Transverse colon (tissue), 4 donors: ENCODE results near the gene C20orf202. TPM values are rescaled to one million over a fixed set of nuclear protein-coding genes. Genes with fewer than 3 reads are reported as not detected.
"Not testable (repeated sequence)": the region's sequence is repeated elsewhere in the genome, so short reads cannot be mapped to it uniquely, and the experiment has no call there.

ENCODE experiments used
- DNase-seq: peaks from one replicate; pipeline ENCODE4 v3.0.0-alpha.2; 2019
- H3K27ac ChIP-seq, 4 donors: fragments of 200-600 bp; sonication (generic); 2 replicates each; pipeline ENCODE4 v1.5.1; 2016 to 2018; ENCODE audit warnings: inconsistent platforms in 4 of 4
- H3K27me3 ChIP-seq: fragments of 200-600 bp; sonication (generic); 2 replicates; pipeline ENCODE4 v1.5.1; 2017; ENCODE audit warnings: inconsistent platforms
- H3K36me3 ChIP-seq, 4 donors: fragments of 200-600 bp; sonication (generic); 2 replicates each; pipeline ENCODE4 v1.5.1; 2017 to 2019; ENCODE audit warnings: inconsistent platforms in 4 of 4
- H3K4me1 ChIP-seq, 4 donors: fragments of 200-600 bp; sonication (generic); 2 replicates each; pipeline ENCODE4 v1.5.1; 2017 to 2020; ENCODE audit warnings: inconsistent platforms in 4 of 4
- H3K4me3 ChIP-seq, 4 donors: fragments of 200-600 bp; sonication (generic); 1 replicate in 1 of 4; 2 replicates in 3 of 4; pipeline versions ENCODE4 v1.5.1 to v1.6.1; 2017 to 2019; ENCODE audit warnings: inconsistent platforms in 4 of 4
- H3K9me3 ChIP-seq, 2 donors: fragments of 200-600 bp; sonication (generic); 2 replicates each; pipeline ENCODE4 v1.5.1; 2017 to 2019; ENCODE audit warnings: inconsistent platforms in 2 of 2
- CTCF ChIP-seq, 5 experiments: fragments of 200-600 bp in 3 of 5; fragments of 450-650 bp in 2 of 5; sonication (generic) in 3 of 5; IDR thresholded peaks; 1 replicate in 2 of 5; 2 replicates in 3 of 5; pipeline ENCODE4 v1.5.1; 2016 to 2017; ENCODE audit warnings: antibody characterized with exemption in 5 of 5, inconsistent platforms in 3 of 5, mild to moderate bottlenecking in 2 of 5, moderate library complexity in 1 of 5
- EP300 ChIP-seq: sonication (generic); formaldehyde crosslinking; IDR thresholded peaks from one replicate; pipeline ENCODE4 v1.6.1; 2017; ENCODE audit warnings: antibody characterized with exemption, low read depth
- POLR2A ChIP-seq: fragments of 450-650 bp; IDR thresholded peaks from one replicate; pipeline ENCODE4 v1.6.1; 2016; ENCODE audit warnings: antibody characterized with exemption, mild to moderate bottlenecking, moderate library complexity
- POLR2AphosphoS5 ChIP-seq, 3 donors: sonication (generic); formaldehyde crosslinking; IDR thresholded peaks; one replicate each; pipeline ENCODE4 v1.6.1; 2016; ENCODE audit warnings: antibody characterized with exemption in 3 of 3
- WGBS, 2 donors: methylation state at CpG; one replicate each; pipeline ENCODE4 v1.1.5; 2018; ENCODE audit warnings: low coverage in 1 of 2; 5-methylcytosine and 5-hydroxymethylcytosine counted together
- in situ Hi-C, 4 donors: fragments of 200-750 bp; cut with MboI; loops; one replicate each; pipeline versions ENCODE4 v1.15.0 to v1.15.1; 2017; ENCODE audit warnings: low sequenced_read_pairs in 3 of 4, low pct_ligation_motif_present in 1 of 4, low pct_unique_long_range_greater_than_20kb in 1 of 4
- intact Hi-C: fragments of 100-400 bp; cut with DNase I; formaldehyde crosslinking; loops from one replicate; pipeline ENCODE4 v1.15.1; 2023; ENCODE audit warnings: low total_unique reads
- total RNA-seq, 4 donors: library from RNA; depleted of rRNA; stranded (reverse); fragments of >200 nt; gene quantifications; one replicate each; pipeline ENCODE4 v1.1.0, GENCODE V29; 2016

Gene C20orf202
- total RNA-seq, 4 donors from 2014 or later, result 0.32 to 0.55 TPM; not detected in 2

GRCh38 chr20:1216527-1217427 is 13.5 kb downstream of the C20orf202 start:
- in situ Hi-C loops, result loop anchor here (10.0 to 25.0 kb wide), 3 partner anchors 92 to 404 kb away; no protein-coding TSS in a partner anchor
- intact Hi-C loops, H3K27me3 ChIP-seq, H3K4me3 ChIP-seq, H3K27ac ChIP-seq, H3K36me3 ChIP-seq, H3K9me3 ChIP-seq, H3K4me1 ChIP-seq, DNase-seq: not testable (repeated sequence)
- WGBS, 2 donors, result 60 to 73% methylated on average over 3 to 16 of the region's 19 CpGs

- intact Hi-C loops, result not testable (repeated sequence)
- 74% methylated on average over 4 of the region's 4 CpGs; no CpG with 5 or more reads in 1 of the 2 donors for WGBS, 2 donors
- in situ Hi-C loops, result loop anchor here in 2 of 4 donors (25.0 kb wide), 1 partner anchor 410 kb away; no protein-coding TSS in a partner anchor
Measured at GRCh38 chr20:1222750-1223149, 19.5 kb downstream of the C20orf202 start.

GRCh38 chr20:1224205-1224890 is 21.1 kb downstream of the C20orf202 start:
- intact Hi-C loops (no loop called here), in situ Hi-C loops (loop anchor here in 2 of 4 donors (25.0 kb wide), 1 partner anchor 412 kb away; no protein-coding TSS in a partner anchor)
- Histone ChIP-seq H3K36me3 (no peaks in the 10 kb centered on the region), H3K27me3 (peaks cover 34% of the 10 kb centered on the region), H3K4me1 (peaks cover 9 to 20% (median 17%) of the 10 kb centered on the region in 4 donors), H3K27ac (no peak overlapping the region), H3K9me3 (no peaks in the 10 kb centered on the region), H3K4me3 (no peak overlapping the region)
- WGBS, 2 donors, result 85% methylated on average over 20 of the region's 20 CpGs; no CpG with 5 or more reads in 1 of the 2 donors
- TF ChIP-seq EP300, result no peak
- no peak for TF ChIP-seq CTCF (IDR thresholded peaks at IDR 0.05)
- no peak for TF ChIP-seq POLR2A
- TF ChIP-seq POLR2AphosphoS5 (IDR thresholded peaks at IDR 0.05), result no peak
- no peak for DNase-seq

More at GRCh38 chr20:1222750-1223149, 19.5 kb downstream of the C20orf202 start:
- DNase-seq, H3K27ac ChIP-seq, H3K9me3 ChIP-seq, H3K36me3 ChIP-seq, H3K4me3 ChIP-seq: not testable (repeated sequence)
- H3K27me3 ChIP-seq, result peaks cover 18% of the 10 kb centered on the region
- H3K4me1 ChIP-seq, result peaks cover 9 to 20% (median 17%) of the 10 kb centered on the region in 4 donors

- intact Hi-C loops, result no loop called here
- TF ChIP-seq CTCF (IDR thresholded peaks at IDR 0.05), result no peak
- no peak for TF ChIP-seq POLR2AphosphoS5 (IDR thresholded peaks at IDR 0.05)
- TF ChIP-seq EP300, result no peak
- TF ChIP-seq POLR2A, result no peak
- no peaks in the 10 kb centered on the region for H3K36me3 ChIP-seq
- in situ Hi-C loops, result no loop called here
- peak overlapping the region in 3 of 4 donors; percentile 2 to 85 (median 36) for H3K4me3 ChIP-seq
- H3K4me1 ChIP-seq, result peaks cover 9 to 20% (median 17%) of the 10 kb centered on the region in 4 donors
- H3K9me3 ChIP-seq, result no peaks in the 10 kb centered on the region
- H3K27me3 ChIP-seq, result peaks cover 44% of the 10 kb centered on the region
- DNase-seq, result no peak
- H3K27ac ChIP-seq, result peak overlapping the region; percentile 14 to 55 (median 30)
- 9% methylated on average over 23 of the region's 30 CpGs; no CpG with 5 or more reads in 1 of the 2 donors for WGBS, 2 donors
Measured at GRCh38 chr20:1225263-1225782, 22.1 kb downstream of the C20orf202 start.
